ENCODE results near the gene STT3B. TPM values are rescaled to one million over a fixed set of nuclear protein-coding genes. Genes with fewer than 3 reads are reported as not detected.
A peak's percentile ranks its signal among the peaks of the same experiment; 100 is the strongest.

STT3B gene
- polyA plus RNA-seq, 1 donor (not counting 4 experiments of a cell fraction or from before 2014, with no cell fraction given): 129 TPM

DNA sequence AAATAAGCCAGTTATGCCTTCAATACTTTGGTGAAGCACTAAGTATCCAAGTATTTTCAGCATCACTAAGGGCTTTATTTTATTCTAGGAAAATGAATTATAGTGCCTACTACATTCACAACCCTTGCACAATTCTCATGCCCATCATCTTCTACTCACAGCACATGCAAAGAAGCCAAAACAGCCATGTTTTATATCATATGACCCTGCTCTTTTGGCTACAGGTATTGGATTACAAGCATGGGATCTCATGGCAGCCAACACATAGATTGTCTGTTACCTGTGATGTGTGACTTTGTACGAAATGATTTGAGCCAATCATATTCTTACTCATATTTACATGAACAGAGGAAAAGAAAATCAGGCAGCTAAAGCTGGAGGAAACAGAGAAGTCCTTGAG is 38.6 kb downstream of the STT3B start:
- H2AFZ ChIP-seq (ENCODE audit: control insufficient read depth, low read length): no peak overlapping the region
- no peaks in the 10 kb centered on the region for H3K9me3 ChIP-seq (ENCODE audit: control insufficient read depth, low read depth, low read length)
- no peaks in the 10 kb centered on the region for H3K27me3 ChIP-seq (ENCODE audit: control insufficient read depth, extremely low read depth, insufficient read depth, low read length)
- dilution Hi-C loops (cut with MboI; ENCODE audit: extremely low pct_ligation_motif_present, low sequenced_read_pairs): no loop called here
- H3K9me1 ChIP-seq (ENCODE audit: control insufficient read depth, extremely low read depth, insufficient read depth, low read length): peaks cover 3% of the 10 kb centered on the region
- H3K9ac ChIP-seq (ENCODE audit: control insufficient read depth, extremely low read depth, insufficient read depth, low read length): no peak overlapping the region
- no peak overlapping the region for H3K27ac ChIP-seq (ENCODE audit: control insufficient read depth, insufficient read depth, low read length)
- H3K4me1 ChIP-seq (ENCODE audit: control insufficient read depth, extremely low read depth, insufficient read depth, low read length): no peaks in the 10 kb centered on the region
- H3K79me2 ChIP-seq (ENCODE audit: control insufficient read depth, insufficient read depth, low read length): peaks cover 90% of the 10 kb centered on the region
- TF ChIP-seq, protein P1, sequence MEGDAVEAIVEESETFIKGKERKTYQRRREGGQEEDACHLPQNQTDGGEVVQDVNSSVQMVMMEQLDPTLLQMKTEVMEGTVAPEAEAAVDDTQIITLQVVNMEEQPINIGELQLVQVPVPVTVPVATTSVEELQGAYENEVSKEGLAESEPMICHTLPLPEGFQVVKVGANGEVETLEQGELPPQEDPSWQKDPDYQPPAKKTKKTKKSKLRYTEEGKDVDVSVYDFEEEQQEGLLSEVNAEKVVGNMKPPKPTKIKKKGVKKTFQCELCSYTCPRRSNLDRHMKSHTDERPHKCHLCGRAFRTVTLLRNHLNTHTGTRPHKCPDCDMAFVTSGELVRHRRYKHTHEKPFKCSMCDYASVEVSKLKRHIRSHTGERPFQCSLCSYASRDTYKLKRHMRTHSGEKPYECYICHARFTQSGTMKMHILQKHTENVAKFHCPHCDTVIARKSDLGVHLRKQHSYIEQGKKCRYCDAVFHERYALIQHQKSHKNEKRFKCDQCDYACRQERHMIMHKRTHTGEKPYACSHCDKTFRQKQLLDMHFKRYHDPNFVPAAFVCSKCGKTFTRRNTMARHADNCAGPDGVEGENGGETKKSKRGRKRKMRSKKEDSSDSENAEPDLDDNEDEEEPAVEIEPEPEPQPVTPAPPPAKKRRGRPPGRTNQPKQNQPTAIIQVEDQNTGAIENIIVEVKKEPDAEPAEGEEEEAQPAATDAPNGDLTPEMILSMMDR (optimal IDR thresholded peaks at IDR 0.05 in 1 of 3, IDR thresholded peaks at IDR 0.05 in 1 of 3, conservative IDR thresholded peaks at IDR 0.05 in 1 of 3; ENCODE audit: extremely low read depth in 1 of 3, insufficient read depth in 2 of 3, low read length in 3 of 3): no peak
- TF ChIP-seq EZH2 (IDR thresholded peaks at IDR 0.05; ENCODE audit: low read length): no peak
- peaks cover 12% of the 10 kb centered on the region for H4K20me1 ChIP-seq (ENCODE audit: control insufficient read depth, extremely low read depth, insufficient read depth, low read length)
- DNase-seq (ENCODE audit: low read depth, low spot score) (no peak), FAIRE-seq (no peak)
- H3K4me2 ChIP-seq (ENCODE audit: control insufficient read depth, extremely low read depth, insufficient read depth, low read depth, low read length): no peak overlapping the region
- H3K4me3 ChIP-seq (ENCODE audit: control insufficient read depth in 2 of 3, extremely low read depth in 1 of 3, insufficient read depth in 2 of 3, low read depth in 1 of 3, low read length in 3 of 3): no peak overlapping the region
- H3K36me3 ChIP-seq (ENCODE audit: control insufficient read depth in 2 of 2, extremely low read depth in 1 of 2, insufficient read depth in 2 of 2, low read length in 2 of 2): no peaks in the 10 kb centered on the region

DNA sequence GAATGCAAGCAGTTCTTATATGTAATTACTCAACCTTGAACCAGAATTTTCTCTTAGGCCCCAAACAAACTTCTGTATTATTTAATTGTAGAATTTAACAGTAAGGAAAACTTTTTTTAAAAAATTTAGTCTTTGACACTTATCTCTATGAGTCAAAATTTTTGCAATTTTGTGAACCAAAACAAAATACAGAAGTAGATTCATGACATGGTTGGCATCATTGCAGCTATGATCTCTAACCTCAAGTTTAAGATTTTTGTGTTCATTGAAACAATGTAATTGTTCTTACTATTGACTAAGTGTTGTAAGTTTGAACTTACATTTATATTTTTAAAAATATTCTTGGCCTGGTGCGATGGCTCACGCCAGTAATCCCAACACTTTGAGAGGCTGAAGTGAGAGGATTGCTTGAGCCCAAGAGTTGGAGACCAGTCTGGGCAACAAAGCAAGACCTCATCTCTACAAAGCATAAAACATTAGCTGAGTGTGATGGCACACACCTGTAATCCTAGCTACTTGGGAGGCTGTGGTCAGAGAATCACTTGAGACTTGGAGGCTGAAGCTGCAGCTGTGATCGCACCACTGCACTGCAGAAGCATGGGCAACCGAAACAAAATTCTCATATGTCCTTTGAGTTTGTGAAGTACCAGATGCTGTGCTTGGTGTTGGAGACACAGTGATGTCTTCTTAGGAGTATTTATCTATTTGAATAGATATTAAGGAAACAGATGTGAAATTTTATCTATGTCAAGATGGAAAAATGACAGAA is 39.7 kb downstream of the STT3B start:
- peak; percentile 39 for FAIRE-seq

More for the DNA sequence above, 39.7 kb downstream of the STT3B start:
- Histone ChIP-seq H3K4me1 (ENCODE audit: control insufficient read depth, extremely low read depth, insufficient read depth, low read length) (no peaks in the 10 kb centered on the region), H3K36me3 (ENCODE audit: control insufficient read depth in 2 of 2, extremely low read depth in 1 of 2, insufficient read depth in 2 of 2, low read length in 2 of 2) (no peaks in the 10 kb centered on the region), H3K79me2 (ENCODE audit: control insufficient read depth, insufficient read depth, low read length) (peaks cover 81% of the 10 kb centered on the region), H3K27me3 (ENCODE audit: control insufficient read depth, extremely low read depth, insufficient read depth, low read length) (no peaks in the 10 kb centered on the region), H3K9ac (ENCODE audit: control insufficient read depth, extremely low read depth, insufficient read depth, low read length) (no peak overlapping the region), H3K9me1 (ENCODE audit: control insufficient read depth, extremely low read depth, insufficient read depth, low read length) (peaks cover 3% of the 10 kb centered on the region), H4K20me1 (ENCODE audit: control insufficient read depth, extremely low read depth, insufficient read depth, low read length) (peaks cover 8% of the 10 kb centered on the region), H3K4me2 (ENCODE audit: control insufficient read depth, extremely low read depth, insufficient read depth, low read depth, low read length) (no peak overlapping the region), H3K4me3 (ENCODE audit: control insufficient read depth in 2 of 3, extremely low read depth in 1 of 3, insufficient read depth in 2 of 3, low read depth in 1 of 3, low read length in 3 of 3) (no peak overlapping the region), H3K27ac (ENCODE audit: control insufficient read depth, insufficient read depth, low read length) (no peak overlapping the region), H3K9me3 (ENCODE audit: control insufficient read depth, low read depth, low read length) (no peaks in the 10 kb centered on the region), H2AFZ (ENCODE audit: control insufficient read depth, low read length) (no peak overlapping the region)
- dilution Hi-C loops (cut with MboI; ENCODE audit: extremely low pct_ligation_motif_present, low sequenced_read_pairs): no loop called here
- no peak for DNase-seq (ENCODE audit: low read depth, low spot score)
- TF ChIP-seq EZH2 (IDR thresholded peaks at IDR 0.05; ENCODE audit: low read length): no peak
- TF ChIP-seq, protein P1 (optimal IDR thresholded peaks at IDR 0.05 in 1 of 3, IDR thresholded peaks at IDR 0.05 in 1 of 3, conservative IDR thresholded peaks at IDR 0.05 in 1 of 3; ENCODE audit: extremely low read depth in 1 of 3, insufficient read depth in 2 of 3, low read length in 3 of 3): no peak

Measured in keratinocyte (primary cell).